H54 (cell line): Measurements from ENCODE around the gene IQCN.
"Not testable (repeated sequence)": the region's sequence is repeated elsewhere in the genome, so short reads cannot be mapped to it uniquely, and the experiment has no call there.

Source experiments
- DNase-seq: peaks from one replicate; pipeline ENCODE4 v3.0.0; 2011; ENCODE audit warnings: low spot score, mixed read lengths; ENCODE audit not compliant: insufficient read length
- FAIRE-seq: peaks from 3 replicates; lab custom pipeline; 2011; peaks lifted over from hg19 to GRCh38; lab: Jason Lieb, UNC
- POLR2A ChIP-seq: IDR thresholded peaks from 2 replicates; pipeline ENCODE4 v1.6.1; 2011; ENCODE audit warnings: low read depth, mild to moderate bottlenecking, low read length

Gene IQCN

DNA sequence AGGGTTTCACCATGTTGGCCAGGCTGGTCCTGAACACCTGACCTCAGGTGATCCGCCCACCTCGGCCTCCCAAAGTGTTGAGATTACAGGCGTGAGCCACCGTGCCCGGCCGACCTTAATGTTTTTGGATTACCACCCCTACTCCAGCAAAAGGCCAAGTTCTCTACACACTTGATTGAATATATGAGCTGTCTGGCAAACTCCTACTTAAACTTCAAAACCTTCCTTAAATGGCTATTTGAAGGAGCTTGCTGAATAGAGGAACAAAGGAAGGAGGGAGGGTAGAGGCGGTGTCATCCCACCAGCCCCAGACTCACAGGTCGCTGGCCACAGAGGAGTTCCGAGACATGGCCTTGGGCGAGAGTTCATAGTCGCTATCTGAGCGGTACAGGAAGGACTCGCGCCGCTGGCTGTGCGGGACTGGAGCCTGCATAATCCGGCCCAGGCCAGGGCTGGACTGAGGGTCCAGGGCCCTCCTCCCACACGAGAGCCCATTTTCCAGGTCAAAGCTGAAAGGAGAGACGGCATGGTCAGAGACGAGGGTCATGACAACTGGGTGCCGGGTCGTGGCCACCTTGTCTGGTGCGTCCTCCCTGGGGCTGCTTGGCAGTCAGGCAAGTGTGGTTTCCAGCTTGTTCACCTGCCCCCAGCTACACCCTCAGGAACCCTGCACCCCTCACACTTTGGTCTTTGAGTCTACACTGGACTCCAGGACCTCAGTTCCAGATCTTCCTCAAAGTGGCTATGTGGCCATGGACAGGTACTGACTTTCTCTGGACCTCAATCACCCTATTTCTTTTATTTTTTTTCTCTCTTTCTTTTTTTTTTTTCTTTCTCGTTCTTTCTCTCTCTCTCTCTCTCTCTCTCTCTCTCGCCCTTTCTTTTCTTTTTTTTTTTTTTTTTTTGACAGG is 52.2 kb downstream of the IQCN start:
- FAIRE-seq, result no peak
- no peak for TF ChIP-seq POLR2A
- DNase-seq, result no peak

- TF ChIP-seq POLR2A, result no peak
- FAIRE-seq, result no peak
- no peak for DNase-seq
Observed at GRCh38 chr19:18220632-18221275, 53.5 kb downstream of the IQCN start.

DNA sequence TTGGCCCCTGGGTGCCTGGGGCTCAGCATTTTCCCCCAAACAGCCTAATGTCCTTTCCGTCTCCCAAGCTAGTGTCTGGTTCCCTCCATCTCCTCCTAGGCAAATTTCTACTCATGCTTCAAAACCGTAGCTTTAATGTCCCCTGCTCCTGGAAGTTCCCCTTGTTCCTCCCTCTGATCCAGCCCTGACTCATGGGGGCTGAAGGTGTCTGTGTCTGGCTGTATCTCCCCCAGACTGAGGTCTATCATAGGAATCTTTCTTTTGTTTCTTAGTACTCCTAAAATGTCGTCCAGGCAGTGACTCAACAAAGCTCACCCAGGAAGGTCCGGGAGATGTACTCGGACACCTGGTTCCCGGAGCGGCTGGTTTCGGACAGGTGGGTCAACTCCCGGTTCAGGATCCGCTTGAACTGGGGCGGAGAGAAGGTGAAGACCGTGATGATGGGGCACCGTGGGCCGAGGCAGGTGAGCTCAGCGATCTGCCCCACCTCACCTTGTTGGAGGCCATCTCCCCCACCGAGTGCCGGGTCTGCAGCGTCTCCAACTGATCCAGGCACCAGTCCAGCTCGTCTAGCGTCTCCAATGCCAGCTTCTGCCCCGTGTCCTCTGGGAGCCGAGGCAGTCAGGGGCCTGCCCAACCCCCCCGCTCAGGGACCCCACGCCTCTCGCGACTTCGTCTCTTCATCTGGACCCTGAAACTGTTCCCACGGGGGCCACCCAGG is 54.2 kb downstream of the IQCN start:
- DNase-seq, result no peak
- FAIRE-seq, result no peak
- no peak for TF ChIP-seq POLR2A

DNA sequence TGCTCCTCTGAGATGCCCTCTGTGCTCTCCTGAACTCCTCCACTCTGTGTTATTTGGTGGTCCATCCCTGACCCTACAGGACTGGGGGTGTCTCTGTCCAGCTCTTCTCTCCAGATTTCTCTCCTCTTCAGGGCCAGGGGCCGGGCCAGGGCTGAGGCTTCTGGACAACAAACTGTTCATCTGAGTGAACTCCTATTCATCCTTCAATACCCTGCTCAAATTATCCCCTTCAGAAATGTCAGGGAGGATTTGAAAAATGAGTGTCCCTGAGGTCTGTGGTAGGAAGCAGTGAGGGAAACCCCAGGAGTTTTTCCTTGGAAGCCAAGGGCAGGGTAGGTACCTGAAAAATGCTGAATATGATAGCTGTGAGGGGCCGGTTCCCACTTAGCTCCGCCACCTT is 55.7 kb downstream of the IQCN start:
- no peak for TF ChIP-seq POLR2A
- no peak for FAIRE-seq
- no peak for DNase-seq

- no peak for TF ChIP-seq POLR2A
- DNase-seq (no peak), FAIRE-seq (no peak)
Observed at GRCh38 chr19:18218159-18218558, 56.1 kb downstream of the IQCN start.

GRCh38 chr19:18216789-18217188 is 57.5 kb downstream of the IQCN start:
- DNase-seq (no peak), FAIRE-seq (no peak)
- TF ChIP-seq POLR2A, result no peak

DNA sequence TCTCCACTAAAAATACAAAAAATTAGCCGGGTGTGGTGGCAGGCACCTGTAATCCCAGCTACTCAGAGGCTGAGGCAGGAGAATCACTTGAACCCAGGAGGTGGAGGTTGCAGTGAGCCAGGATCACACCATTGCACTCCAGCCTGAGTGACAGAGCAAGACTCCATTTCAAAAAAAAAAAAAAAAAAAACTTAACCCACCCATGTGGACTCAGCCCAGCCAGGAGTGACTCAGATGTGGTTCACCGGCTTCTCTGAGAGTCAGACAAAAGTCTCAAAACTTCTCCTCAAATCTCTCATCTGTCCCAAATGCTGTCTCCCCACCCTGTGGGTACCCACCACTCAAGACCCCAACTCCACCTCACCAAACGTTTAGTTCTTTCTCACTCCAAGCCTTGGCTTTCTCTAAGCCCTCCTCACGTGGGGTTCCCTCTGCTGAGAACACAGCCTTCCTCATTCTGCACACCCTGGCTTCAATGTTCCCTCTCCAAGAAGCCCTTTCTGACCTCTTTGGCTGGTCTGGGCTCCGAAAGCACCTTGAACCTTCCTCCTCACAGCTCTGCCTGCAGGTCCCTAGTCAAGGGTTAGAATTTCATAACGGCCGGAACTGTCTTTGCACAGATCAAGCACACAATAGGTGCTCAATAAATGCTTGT is 59.3 kb downstream of the IQCN start:
- DNase-seq (no peak), FAIRE-seq (no peak)
- TF ChIP-seq POLR2A, result no peak

DNA sequence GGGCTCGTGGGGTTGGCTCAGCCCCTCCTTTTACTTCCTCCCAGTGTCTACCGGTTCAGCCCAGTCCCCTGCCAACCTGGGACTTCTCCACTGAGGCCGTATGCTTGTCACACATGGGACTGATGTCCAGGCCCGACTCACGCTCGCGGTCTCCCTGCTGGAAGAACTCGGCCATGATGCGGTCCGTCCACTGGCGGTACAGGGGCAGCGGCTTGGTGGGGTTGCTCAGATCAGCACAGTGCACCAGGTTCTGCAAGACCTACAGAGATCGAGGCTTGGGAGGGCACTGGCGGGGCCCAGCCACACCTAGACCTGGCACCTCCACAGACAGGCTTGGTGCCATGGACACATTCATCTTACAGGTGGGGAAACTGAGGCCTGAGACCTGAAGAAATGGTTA is 62.6 kb downstream of the IQCN start:
- DNase-seq (no peak), FAIRE-seq (no peak)
- no peak for TF ChIP-seq POLR2A

GRCh38 chr19:18209912-18210311 is 64.3 kb downstream of the IQCN start:
- not testable (repeated sequence) for DNase-seq, FAIRE-seq

DNA sequence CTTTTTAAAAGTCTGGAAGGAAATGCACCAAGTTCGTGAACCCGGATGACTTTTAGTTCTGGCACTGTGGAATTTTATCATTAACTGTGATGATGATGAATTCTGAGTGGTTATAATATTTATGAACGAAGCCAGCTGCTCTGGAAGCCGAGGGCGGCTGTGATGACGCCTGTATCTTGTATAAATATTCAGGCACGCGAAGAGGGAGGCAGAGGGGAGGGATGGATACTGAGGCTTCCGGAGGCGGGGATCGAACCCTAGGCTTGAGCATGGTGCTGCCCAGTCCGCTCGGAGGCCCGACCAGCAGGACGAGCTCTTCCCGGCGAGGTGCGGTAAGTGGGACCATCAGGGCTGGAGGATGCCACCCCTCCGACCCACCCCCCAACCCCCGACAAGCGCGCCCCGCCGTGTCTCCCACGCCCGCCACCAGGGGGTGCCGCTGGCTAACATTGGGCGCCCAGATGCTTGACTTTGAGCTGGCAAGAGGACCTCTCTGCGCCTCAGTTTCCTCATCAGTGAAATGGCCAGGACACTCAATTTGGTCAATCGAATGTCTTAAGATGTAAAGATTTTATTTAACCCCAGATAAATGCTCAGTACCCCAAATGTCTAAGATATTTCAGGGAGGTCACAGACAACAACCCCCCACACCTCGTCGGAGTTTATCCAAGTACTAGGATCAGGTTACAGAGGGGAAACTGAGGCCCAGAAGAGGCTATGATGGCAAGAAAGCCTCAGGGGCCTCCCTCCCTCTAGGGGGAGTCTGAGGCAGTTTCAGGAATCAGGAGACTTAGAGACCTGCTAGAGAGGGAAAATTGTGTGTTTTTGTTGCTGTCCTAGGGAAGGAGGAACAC is 65.9 kb downstream of the IQCN start:
- no peak for TF ChIP-seq POLR2A
- DNase-seq, result no peak
- no peak for FAIRE-seq
